Neural cell (in vitro differentiated cells): ENCODE results near the gene SETBP1.

Source experiments
- EZH2 ChIP-seq: fragments of 200-600, 300-800 bp; shearing (Covaris generic), sonication (generic); IDR thresholded peaks from 2 replicates; pipeline ENCODE4 v1.6.1; 2014; ENCODE audit warnings: antibody characterized with exemption, low read length, borderline replicate concordance, mild to moderate bottlenecking; ENCODE audit not compliant: insufficient read depth, poor library complexity, severe bottlenecking
- MXI1 ChIP-seq: fragments of 450-650 bp; conservative IDR thresholded peaks from 2 replicates; pipeline ENCODE4 v1.6.1; 2014; ENCODE audit warnings: antibody characterized with exemption, mild to moderate bottlenecking; ENCODE audit not compliant: poor library complexity, severe bottlenecking
- POLR2AphosphoS5 ChIP-seq: IDR thresholded peaks from 2 replicates; pipeline ENCODE4 v1.6.1; 2012
- RAD21 ChIP-seq: fragments of 450-650 bp; conservative IDR thresholded peaks from 2 replicates; pipeline ENCODE4 v1.6.1; 2014; ENCODE audit warnings: antibody characterized with exemption, mild to moderate bottlenecking, moderate library complexity
- SMC3 ChIP-seq: fragments of 450-650 bp; conservative IDR thresholded peaks from 2 replicates; pipeline ENCODE4 v1.6.1; 2014; ENCODE audit warnings: antibody characterized with exemption, mild to moderate bottlenecking, moderate library complexity; ENCODE audit not compliant: poor library complexity
- TAF1 ChIP-seq: IDR thresholded peaks from 2 replicates; pipeline ENCODE4 v1.6.1; 2012; ENCODE audit warnings: low read depth
- TF ChIP-seq, protein P1 (sequence below): fragments of 450-650 bp; IDR thresholded peaks from 2 replicates; pipeline ENCODE4 v1.5.1; 2014; ENCODE audit warnings: antibody characterized with exemption, mild to moderate bottlenecking, moderate library complexity; ENCODE audit not compliant: poor library complexity, severe bottlenecking

DNA sequence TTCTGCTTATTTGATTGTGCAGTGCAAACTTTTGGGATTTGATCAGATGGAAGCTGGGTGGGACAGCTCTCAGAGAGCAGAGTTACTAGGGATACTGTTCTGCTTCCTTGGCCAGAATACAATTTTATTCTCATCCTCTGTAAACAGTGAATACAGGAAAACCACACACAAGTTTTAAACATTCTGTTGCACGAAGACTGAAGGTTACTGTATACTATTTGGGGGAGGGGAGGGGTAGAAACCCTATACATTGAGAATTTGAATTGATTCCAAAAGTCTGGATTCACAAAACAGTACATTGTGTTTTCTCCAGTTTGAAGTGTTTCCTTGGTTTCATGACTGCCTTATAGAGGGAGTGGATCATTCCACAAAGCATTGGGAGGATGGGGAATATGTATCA lies 149.9 kb downstream of the SETBP1 start:
- TF ChIP-seq, protein P1, sequence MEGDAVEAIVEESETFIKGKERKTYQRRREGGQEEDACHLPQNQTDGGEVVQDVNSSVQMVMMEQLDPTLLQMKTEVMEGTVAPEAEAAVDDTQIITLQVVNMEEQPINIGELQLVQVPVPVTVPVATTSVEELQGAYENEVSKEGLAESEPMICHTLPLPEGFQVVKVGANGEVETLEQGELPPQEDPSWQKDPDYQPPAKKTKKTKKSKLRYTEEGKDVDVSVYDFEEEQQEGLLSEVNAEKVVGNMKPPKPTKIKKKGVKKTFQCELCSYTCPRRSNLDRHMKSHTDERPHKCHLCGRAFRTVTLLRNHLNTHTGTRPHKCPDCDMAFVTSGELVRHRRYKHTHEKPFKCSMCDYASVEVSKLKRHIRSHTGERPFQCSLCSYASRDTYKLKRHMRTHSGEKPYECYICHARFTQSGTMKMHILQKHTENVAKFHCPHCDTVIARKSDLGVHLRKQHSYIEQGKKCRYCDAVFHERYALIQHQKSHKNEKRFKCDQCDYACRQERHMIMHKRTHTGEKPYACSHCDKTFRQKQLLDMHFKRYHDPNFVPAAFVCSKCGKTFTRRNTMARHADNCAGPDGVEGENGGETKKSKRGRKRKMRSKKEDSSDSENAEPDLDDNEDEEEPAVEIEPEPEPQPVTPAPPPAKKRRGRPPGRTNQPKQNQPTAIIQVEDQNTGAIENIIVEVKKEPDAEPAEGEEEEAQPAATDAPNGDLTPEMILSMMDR: no peak
- no peak for TF ChIP-seq RAD21
- TF ChIP-seq POLR2AphosphoS5: no peak
- TF ChIP-seq EZH2: no peak
- no peak for TF ChIP-seq TAF1
- TF ChIP-seq SMC3: no peak
- TF ChIP-seq MXI1: no peak
